Measurements from ENCODE around the gene ST6GAL1.

The ST6GAL1 gene

DNA sequence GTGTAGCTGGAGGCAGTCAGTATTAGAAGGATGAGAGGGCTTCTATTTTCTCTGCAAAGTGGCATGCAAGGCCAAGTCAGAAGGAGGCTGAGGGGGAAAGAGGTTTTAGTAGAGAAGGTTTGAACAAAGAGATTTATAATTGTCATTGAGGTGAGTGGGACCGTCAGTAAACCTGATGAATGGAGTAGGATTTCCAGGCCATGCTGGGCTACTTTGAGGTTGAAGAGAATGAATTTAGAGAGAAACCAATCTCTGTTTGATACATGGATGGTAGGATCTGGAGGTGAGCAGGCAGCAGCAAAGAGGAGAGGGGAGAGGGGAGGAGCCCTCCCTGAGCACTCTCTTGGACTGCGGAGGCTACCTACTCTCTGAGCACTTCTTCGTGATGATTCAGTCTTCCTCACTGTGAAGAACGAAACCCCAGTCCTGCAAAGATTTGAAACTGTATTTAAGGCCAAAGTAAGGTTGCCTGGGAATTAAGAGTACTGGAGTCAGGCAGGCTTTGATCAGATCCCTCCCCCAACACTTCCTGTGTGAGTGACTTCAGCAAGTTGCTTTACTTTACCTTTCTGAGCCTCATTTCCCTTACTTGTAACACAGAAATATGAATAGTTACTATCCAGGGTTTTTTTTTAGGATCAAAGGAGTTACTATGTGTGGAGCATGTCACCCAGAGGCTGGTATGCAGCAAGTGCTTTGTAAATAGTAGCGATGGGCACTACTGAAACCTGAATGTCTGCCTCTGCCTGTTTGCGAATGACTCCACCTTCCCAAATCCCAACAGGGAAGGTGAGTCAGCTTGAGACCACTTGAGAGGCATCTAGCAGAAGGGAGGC lies 133.2 kb downstream of the ST6GAL1 start:
- H3K27ac ChIP-seq: no peak overlapping the region

GRCh38 chr3:187064210-187065115 lies 134.1 kb downstream of the ST6GAL1 start:
- TF ChIP-seq, protein P1, sequence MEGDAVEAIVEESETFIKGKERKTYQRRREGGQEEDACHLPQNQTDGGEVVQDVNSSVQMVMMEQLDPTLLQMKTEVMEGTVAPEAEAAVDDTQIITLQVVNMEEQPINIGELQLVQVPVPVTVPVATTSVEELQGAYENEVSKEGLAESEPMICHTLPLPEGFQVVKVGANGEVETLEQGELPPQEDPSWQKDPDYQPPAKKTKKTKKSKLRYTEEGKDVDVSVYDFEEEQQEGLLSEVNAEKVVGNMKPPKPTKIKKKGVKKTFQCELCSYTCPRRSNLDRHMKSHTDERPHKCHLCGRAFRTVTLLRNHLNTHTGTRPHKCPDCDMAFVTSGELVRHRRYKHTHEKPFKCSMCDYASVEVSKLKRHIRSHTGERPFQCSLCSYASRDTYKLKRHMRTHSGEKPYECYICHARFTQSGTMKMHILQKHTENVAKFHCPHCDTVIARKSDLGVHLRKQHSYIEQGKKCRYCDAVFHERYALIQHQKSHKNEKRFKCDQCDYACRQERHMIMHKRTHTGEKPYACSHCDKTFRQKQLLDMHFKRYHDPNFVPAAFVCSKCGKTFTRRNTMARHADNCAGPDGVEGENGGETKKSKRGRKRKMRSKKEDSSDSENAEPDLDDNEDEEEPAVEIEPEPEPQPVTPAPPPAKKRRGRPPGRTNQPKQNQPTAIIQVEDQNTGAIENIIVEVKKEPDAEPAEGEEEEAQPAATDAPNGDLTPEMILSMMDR (conservative IDR thresholded peaks at IDR 0.05): no peak
- no peak overlapping the region for H3K27ac ChIP-seq

More for the DNA sequence above, 133.2 kb downstream of the ST6GAL1 start:
- TF ChIP-seq, protein P1 (conservative IDR thresholded peaks at IDR 0.05): no peak

GRCh38 chr3:187066228-187066995 lies 136.1 kb downstream of the ST6GAL1 start:
- TF ChIP-seq, protein P1 (conservative IDR thresholded peaks at IDR 0.05): no peak
- no peak overlapping the region for H3K27ac ChIP-seq

GRCh38 chr3:187068787-187069186 lies 138.5 kb downstream of the ST6GAL1 start:
- H3K27ac ChIP-seq: no peak overlapping the region
- TF ChIP-seq, protein P1 (conservative IDR thresholded peaks at IDR 0.05): no peak

DNA sequence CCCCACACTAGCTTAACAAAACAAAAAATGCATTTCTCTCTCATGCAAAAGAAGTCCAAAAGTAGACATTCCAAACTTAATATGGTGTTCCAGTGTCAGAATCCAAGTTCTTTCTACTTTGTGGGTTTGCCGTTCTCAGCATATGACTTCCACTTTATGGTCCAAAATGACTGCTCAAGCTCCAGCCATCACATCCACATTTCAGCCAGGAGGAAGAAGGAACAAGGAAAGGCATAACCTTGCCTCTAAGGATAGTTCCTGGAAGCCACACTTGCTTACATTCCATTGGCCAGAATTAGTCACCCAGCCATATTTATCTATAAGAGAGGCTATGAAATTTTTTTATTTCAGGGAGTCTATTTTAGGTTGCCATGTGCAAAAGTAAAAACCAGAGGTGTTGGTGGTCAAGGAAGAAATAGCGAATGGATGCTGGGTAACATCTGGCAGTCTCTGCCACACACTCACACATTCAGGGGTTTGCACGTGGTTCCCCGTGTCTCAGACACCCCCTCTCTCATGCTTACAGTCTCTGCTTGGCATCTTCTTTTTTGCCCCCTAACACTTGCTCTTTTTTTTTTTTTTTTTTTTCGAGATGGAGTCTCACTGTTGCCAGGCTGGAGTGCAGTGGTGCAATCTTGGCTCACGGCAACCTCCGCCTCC lies 139.7 kb downstream of the ST6GAL1 start:
- TF ChIP-seq, protein P1 (conservative IDR thresholded peaks at IDR 0.05): no peak
- H3K27ac ChIP-seq: no peak overlapping the region

DNA sequence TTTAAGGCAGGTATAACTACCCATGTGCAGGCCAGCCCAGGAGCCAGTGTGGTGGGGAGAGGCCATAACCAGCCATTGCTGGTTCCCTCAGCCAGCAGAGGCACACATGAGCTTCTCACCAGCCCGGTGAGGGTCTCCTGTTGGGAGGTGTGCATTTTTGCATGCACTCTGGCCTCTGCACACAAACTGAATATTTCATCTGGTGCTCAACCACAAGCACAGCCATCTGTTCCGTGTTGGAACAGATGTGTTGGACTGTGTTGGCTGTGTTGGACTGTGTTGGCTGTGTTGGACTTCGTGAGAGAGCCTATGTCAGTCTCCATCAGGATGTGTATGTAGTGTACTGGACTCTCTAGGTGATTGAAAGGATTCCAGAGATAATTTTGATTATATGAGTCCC lies 141.8 kb downstream of the ST6GAL1 start:
- no peak overlapping the region for H3K27ac ChIP-seq
- TF ChIP-seq, protein P1 (conservative IDR thresholded peaks at IDR 0.05): no peak
